HG02938 (cell line): ENCODE measurements around the gene GHRH.

ENCODE experiments used
- ATAC-seq: cut with Tn5 transposase; IDR thresholded peaks from one replicate; pipeline ENCODE4 v1.9.1; 2021; ENCODE audit warnings: mild to moderate bottlenecking, moderate library complexity; ENCODE audit not compliant: unreplicated experiment

GHRH gene

DNA sequence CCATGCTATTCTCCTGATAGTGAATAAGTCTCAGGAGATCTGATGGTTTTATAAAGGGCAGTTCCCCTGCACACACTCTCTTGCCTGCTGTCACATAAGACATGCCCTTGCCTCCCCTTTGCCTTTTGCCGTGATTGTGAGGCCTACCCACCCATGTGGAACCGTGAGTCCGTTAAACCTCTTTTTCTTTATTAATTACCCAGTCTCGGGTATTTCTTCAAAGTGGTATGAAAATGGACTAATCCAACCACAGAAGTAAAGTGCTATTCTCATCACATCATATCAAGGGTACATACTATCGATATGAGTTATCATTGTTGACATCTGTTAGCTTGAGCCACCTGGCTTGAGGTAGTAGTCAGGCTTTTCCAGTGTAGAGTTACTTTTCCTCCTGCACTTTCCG lies 30.1 kb upstream of the GHRH start:
- no peak for ATAC-seq

DNA sequence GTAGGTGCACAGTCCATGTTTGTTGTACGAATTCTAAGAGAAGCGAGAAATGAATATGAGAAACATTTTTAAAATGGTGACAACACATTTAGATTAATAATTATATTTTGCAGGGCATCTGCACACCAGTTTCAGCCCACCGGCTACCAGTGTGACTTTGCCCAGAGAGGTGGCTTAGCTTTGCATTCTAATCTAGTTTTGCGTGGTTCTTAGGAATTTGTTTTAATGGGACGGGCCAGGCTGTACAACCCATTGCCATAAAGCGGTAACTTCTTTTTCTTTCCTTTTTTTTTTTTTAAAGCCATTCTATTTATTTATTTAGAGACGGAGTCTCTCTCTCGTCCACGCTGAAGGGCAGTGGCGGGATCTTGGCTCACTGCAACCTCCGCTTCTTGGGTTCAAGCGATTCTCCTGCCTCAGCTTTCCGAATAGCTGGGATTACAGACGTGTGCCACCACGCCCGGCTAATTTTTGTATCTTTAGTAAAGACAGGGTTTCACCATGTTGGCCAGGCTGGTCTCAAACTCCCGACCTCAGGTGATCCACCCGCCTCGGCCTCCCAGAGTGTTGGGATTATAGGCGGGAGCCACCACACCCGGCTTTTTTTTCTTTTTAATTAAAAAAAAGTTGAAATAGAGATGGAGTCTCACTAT lies 28.7 kb upstream of the GHRH start:
- ATAC-seq = no peak

DNA sequence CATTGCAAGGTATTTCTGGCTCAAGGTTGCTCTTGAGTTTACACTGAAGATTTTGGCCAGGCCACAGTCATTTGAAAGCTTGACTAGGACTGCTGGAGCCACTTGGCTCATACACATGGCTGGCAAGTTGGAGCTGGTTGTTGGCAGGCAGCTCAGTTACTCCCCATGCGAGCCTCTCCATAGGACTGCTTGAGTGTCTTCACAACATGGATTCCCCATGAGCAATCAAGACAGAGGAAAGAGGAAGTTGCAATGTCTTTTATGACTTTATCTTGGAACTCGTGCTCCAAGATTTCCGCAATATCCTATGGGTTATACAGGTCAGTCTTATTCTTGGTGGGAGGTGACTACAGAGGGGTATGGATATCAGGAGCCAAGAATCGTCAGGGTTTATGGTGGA lies 26.5 kb upstream of the GHRH start:
- ATAC-seq = no peak

GRCh38 chr20:37285664-37286374 lies 24.2 kb upstream of the GHRH start:
- no peak for ATAC-seq

DNA sequence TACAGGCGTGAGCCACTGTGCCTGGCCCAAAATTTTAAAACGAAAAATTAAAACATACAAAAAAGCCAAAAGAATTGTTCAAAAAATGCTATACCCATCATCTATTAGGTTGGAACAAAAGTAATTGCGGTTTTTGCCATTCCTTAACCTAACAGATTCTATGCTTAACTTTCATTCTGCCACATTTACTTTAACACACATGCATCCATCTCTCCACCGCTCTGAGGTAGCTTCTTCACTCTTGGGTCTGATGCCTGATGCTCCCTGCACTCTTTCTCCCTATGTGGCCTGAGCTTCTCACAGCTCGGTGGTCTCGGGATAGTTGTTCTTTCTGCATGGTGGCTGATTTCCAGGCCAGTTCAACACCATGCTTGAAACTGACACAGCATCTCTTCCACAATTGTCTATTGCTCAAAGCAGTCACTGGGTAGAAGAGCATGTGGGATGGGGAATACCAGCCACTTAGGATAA lies 23.1 kb upstream of the GHRH start:
- no peak for ATAC-seq

DNA sequence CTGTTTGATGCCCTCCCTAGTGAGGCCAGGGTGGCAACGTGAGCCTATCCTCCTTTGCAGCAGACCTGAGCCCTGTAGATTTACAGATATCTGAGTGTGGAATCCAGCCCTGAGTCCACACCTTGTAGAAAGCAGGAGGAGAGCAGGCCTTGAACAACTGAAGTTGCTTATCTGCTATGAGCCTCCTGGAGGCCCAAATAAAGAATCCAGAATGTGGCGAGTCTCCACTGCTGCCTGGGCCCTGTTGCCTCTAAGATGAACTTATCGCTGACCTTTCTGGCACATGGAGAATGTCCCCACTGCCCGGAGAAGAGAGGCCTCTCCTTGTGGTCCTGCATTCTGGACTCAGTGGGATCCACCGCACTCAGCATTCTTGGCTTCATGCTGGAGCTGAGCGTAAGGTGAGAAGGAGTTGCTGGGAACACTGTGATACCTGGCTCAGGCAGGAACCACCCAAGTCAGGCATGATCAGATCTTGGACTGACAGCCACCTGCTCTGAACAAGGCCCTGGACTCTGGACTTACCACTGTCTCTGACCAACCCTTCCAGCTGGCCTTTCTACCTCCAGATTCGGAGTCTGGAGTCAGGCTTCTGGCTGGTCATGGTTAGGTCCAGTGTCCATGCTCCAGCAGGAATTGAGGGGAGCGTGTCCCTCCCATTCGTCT lies 22.0 kb upstream of the GHRH start:
- no peak for ATAC-seq

- no peak for ATAC-seq
Observed at GRCh38 chr20:37282556-37282955, 20.9 kb upstream of the GHRH start.

DNA sequence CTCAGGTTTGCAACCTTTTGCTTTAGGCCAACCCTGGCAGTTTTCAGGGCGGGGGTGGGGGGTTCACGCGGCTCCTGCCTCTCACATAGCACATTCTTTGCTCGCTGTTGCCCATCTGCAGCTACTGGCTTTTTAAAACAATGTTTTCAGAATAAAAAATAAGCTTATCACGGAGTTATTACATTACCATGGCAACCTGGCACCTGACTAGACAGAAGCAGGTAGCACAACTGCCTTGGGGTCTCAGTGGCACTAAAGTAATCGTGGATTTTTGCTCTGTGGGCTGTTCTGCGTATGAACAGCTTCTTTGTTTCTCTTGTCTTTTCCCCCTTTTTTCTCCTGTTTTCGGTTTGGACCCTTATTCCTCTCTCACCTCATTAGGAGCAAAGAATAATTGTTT lies 18.8 kb upstream of the GHRH start:
- ATAC-seq = no peak

DNA sequence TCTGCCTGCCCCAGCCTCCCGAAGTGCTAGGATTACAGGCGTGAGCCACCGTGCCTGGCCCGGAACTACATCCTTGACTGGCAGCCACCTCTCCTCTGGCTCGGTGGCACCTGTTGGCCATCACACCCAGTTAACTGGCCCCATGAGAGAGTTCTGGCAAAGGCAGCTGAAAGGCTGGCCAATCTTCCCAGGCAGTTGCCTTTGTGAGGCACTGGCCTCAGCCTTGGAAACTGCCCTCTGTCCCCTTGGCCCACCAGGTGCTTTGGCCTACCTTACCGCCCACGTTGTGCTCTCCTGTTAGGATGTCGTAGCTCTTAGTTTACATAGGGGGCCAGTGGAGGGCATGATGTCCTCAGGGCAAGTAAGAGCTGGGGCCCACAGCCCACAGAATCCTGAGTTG lies 18.2 kb upstream of the GHRH start:
- no peak for ATAC-seq

DNA sequence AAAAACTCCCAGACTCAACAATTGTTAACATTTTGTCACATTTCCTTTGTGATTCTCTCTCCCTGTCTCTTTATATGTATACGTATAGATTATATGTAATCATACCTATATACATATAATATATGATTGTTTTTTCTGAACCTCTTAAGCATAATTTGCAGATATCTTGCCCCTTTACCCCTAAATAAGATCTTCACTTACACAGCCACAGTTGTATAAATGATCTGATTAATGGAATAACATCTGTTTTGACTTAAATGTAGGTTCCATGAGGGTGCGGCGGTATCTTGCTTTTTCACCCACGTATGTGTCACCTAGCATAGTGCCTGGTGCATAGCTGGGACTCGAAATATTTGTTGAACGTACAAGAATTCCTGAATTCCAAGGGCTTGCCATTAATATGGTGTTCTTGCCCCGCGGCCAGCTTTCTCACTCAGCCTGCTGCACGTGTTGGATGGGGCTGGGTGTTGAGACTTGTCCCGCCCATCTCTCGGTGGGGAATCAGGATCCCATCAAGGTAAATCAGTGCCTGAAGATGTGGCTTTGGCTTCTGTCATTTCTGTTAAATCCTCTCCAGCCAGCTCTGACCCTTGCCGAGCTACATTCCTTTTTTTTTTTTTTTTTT lies 17.5 kb upstream of the GHRH start:
- ATAC-seq = no peak

DNA sequence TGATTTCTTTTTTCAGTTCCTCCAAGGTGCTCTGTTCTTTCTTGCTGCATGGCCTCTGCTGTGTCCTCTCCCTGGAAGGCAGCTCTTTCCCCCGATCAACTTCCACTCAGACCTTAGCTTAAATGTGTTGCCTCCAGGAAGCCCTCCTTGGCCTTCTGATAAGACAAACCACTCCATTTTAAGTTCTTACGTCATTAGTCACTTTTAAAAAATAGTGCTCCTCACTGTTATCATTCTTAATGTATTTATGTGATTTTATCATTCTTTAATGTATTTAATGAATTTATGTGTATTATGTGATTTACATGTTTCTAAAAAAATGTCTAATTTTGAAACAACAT lies 15.6 kb upstream of the GHRH start:
- no peak for ATAC-seq

GRCh38 chr20:37276494-37277252 lies 15.1 kb upstream of the GHRH start:
- peak; percentile 52 for ATAC-seq

DNA sequence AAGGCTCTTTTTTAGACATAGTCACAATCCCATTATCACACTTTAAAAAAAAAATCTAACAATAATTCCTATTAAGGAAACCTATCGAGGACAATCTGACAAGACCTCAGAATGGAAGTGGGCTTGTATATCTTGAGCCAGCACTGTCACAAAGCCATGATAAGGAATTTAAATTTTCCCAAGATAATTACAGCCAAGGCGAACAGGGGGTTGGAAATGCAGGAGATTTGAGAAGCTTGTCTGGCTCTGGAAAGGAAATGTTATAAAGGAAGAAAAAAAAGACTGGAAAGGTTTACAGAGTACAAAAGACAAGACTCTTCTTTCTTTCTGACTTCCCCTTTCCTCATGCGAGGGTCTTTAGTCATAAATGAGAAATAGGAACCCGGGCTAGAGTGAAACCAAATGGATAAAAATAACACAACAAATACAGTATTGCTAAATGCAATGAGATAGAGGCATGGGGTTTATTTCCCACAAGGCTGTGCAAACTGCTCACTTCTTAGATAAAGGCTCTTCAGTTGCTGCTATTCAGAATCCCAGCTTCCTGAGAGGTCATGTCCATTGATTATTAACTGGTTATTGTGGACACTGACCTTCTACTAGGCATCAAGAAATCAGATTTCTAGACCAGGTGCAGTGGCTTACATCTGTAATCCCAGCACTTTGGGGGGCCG lies 13.4 kb upstream of the GHRH start:
- no peak for ATAC-seq

DNA sequence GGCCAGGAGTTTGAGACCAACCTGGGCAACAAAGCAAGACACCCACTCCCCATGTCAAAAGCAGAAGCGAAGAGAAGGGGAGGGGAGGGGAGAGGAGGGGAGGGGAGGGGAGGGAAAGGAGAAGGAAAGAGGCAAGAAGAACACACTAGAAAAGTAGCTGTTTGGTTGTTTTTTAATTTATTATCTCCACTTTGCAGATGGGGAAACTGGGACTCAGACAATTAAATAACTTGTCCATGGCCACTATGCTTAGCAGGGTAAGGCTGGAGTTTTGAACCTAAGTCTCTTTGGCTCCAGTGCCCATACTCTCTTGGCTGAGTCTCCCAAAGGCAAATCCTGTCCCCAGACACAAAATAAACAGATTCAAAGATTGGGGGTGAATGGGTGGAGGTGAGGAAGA lies 12.4 kb upstream of the GHRH start:
- ATAC-seq = no peak

GRCh38 chr20:37271421-37271768 lies 9.8 kb upstream of the GHRH start:
- no peak for ATAC-seq

DNA sequence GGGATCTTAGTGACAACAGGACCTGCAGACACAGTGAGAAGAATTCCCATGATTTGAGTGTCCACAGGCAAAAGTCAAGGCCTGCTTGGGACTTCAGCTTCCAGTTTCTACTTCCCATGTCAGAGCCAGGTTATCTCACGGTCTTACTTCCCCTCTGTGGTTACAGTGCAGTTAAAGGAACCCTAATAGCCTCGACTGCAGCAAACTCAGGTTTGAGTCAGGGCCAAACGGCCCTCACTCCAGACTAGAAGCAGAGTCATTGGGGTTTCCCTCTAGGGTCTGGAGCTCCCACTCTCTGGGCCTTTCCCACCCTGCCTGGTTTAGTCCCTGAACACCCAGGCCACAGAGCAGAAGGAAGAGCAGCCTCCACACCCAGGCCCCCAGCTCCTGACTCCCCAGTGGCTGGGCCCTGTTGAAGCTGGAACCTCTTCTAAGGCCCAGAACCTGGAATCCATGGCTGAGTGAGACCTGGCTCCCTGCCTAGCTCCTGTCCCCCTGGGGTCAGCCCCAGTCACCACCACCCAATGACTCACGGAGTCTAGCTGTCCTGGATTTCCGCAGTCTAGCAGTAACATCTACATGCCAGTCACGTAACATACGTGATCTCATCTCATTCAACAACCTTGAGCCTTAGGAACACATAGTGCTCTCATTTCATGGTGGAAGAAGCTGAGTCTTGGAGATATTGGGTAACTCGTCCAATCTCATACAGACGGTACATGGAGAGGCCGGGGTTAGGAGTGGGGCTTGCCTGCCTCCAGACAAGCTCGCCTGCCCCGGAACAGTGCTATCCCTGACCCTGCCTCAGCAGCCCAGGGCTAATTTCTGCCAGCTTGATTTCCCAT lies 9.2 kb upstream of the GHRH start:
- ATAC-seq = no peak

DNA sequence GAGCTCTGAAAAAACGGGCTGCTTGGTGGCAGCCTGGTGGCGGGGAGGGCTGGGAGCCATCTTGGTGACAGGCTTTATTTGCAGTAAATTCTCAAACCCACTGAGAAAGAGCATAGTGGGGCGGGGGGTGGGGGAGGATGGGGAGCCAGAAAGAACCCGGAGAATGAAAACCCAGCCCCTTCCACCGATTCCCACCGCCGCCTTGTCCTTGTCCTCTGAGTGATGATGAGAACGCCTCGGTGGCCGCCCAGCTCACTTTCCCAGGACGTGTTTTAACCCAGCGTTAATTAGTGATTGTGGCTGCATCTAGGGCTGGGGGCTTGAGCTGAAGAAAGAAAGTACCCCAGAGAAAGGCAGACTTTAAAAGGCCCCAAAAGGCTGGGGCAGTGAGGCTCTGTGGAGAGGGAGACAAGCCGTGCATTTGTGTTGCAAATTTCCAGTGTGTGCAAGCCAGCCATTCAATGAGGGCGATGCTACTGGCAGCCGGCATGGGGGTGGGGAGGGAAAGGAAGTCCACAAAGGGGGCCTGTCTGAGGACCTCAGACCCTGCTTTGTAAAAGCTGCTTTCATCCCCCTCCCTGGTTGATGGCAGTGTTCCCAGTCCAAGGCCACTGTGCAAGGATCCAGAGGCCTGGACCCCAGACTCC lies 6.2 kb upstream of the GHRH start:
- ATAC-seq = no peak

- ATAC-seq = no peak
Observed at GRCh38 chr20:37266940-37267666, 5.5 kb upstream of the GHRH start.

GRCh38 chr20:37265152-37265551 lies 3.5 kb upstream of the GHRH start:
- no peak for ATAC-seq
